Body of pancreas (tissue), 4 donors: ENCODE data around the gene PEX14. TPM values are rescaled to one million over a fixed set of nuclear protein-coding genes. Genes with fewer than 3 reads are reported as not detected.

Experiments used
- ATAC-seq: fragments of 150-250 bp; one replicate; pipeline ENCODE4 v1.9.1; 2016
- DNase-seq, 4 donors: peaks; one replicate each; pipeline ENCODE4 v3.0.0-alpha.2; 2019
- H3K27ac ChIP-seq, 4 donors: fragments of 200-600 bp; sonication (generic); 1 replicate in 3 of 4; 2 replicates in 1 of 4; pipeline versions ENCODE4 v1.5.1 to v1.6.1; 2016 to 2019; ENCODE audit warnings: mild to moderate bottlenecking in 1 of 4, mixed read lengths in 1 of 4, moderate library complexity in 1 of 4
- H3K27me3 ChIP-seq, 2 donors: fragments of 200-600 bp; sonication (generic); one replicate each; pipeline ENCODE4 v1.6.0; 2016; ENCODE audit warnings: mild to moderate bottlenecking in 1 of 2
- H3K36me3 ChIP-seq, 2 donors: fragments of 200-600 bp; sonication (generic); replicated peaks in 1 of 2; 2 replicates each; pipeline ENCODE4 v1.5.1; 2016; ENCODE audit warnings: low read depth in 2 of 2; ENCODE audit not compliant: insufficient read depth in 1 of 2
- H3K4me1 ChIP-seq: fragments of 200-600 bp; sonication (generic); one replicate; pipeline ENCODE4 v1.6.0; 2016
- H3K4me3 ChIP-seq, 2 donors: fragments of 200-600 bp; sonication (generic); 1 replicate in 1 of 2; 2 replicates in 1 of 2; pipeline ENCODE4 v1.5.1; 2016 to 2019
- H3K9me3 ChIP-seq, 3 donors: fragments of 200-600 bp; sonication (generic); 1 replicate in 2 of 3; 2 replicates in 1 of 3; pipeline ENCODE4 v1.5.1; 2016
- POLR2A ChIP-seq, 3 donors: fragments of 450-650 bp; IDR thresholded peaks; one replicate each; pipeline ENCODE4 v1.6.1; 2016; ENCODE audit warnings: antibody characterized with exemption in 3 of 3, mild to moderate bottlenecking in 2 of 3
- WGBS, 2 donors: methylation state at CpG; one replicate each; pipeline ENCODE4 v1.1.5; 2017; 5-methylcytosine and 5-hydroxymethylcytosine counted together
- intact Hi-C: fragments of 100-400 bp; cut with DNase I; formaldehyde crosslinking; loops from one replicate; pipeline ENCODE4 v1.15.1; 2023
- total RNA-seq, 2 donors: library from RNA; depleted of rRNA; stranded (reverse); fragments of >200 nt; gene quantifications; one replicate each; pipeline ENCODE4 v1.1.0, GENCODE V29; 2016
- TF ChIP-seq, protein P1 (sequence below), 7 experiments: fragments of 450-650 bp in 4 of 7; fragments of 200-600 bp in 3 of 7; sonication (generic) in 3 of 7; IDR thresholded peaks; one replicate each; pipeline ENCODE4 v1.5.1; 2016 to 2019; ENCODE audit warnings: antibody characterized with exemption in 7 of 7

PEX14 gene
- total RNA-seq, 2 donors from 2014 or later, result 8.6 to 8.8 TPM

DNA sequence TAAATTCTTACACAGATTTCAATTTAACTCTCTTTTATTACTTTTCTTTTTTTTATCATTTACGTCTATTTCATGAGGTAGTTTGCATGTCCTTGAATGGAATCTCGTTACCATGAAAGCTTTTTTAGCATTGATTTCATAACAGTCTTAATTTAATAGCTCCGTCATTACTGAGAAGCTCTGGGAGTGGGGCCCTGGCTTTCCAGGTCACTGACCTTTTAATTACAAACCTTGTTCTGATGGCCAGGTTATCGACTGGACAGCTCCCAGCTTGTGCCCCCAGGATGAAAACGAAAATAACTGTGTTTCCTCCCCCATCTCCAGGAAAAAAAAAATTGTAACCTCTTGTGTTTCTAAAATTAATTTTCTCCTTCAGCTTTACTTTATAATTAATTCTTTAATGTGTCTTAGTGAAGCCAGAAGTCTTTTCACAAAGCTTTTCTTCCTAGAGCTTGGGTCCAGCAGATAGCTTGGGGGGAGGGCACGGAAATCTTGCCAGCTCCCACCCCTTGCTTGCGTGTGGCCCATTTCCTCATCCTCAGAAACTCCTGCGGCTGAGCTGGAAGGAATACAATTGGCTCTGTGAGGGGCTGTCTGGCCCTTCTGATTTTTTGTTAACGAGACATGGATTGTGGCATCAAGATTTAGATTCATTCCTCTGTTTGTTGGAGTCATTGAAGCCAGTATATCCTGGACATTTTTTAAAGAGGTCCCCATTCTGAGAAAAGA is 65.7 kb downstream of the PEX14 start:
- intact Hi-C loops, result no loop called here
- 76 to 83% methylated on average over 9 of the region's 9 CpGs for WGBS, 2 donors
- H3K4me1 ChIP-seq, result no peaks in the 10 kb centered on the region
- TF ChIP-seq, protein P1, sequence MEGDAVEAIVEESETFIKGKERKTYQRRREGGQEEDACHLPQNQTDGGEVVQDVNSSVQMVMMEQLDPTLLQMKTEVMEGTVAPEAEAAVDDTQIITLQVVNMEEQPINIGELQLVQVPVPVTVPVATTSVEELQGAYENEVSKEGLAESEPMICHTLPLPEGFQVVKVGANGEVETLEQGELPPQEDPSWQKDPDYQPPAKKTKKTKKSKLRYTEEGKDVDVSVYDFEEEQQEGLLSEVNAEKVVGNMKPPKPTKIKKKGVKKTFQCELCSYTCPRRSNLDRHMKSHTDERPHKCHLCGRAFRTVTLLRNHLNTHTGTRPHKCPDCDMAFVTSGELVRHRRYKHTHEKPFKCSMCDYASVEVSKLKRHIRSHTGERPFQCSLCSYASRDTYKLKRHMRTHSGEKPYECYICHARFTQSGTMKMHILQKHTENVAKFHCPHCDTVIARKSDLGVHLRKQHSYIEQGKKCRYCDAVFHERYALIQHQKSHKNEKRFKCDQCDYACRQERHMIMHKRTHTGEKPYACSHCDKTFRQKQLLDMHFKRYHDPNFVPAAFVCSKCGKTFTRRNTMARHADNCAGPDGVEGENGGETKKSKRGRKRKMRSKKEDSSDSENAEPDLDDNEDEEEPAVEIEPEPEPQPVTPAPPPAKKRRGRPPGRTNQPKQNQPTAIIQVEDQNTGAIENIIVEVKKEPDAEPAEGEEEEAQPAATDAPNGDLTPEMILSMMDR (IDR thresholded peaks at IDR 0.05), result no peak
- no peak for TF ChIP-seq POLR2A (IDR thresholded peaks at IDR 0.05)
- H3K27me3 ChIP-seq, result no peaks in the 10 kb centered on the region
- no peak for ATAC-seq
- H3K27ac ChIP-seq, result no peak overlapping the region
- H3K4me3 ChIP-seq, result no peak overlapping the region
- H3K9me3 ChIP-seq, result no peaks in the 10 kb centered on the region
- peaks cover 0 to 2% of the 10 kb centered on the region in 2 donors for H3K36me3 ChIP-seq
- DNase-seq, result no peak

DNA sequence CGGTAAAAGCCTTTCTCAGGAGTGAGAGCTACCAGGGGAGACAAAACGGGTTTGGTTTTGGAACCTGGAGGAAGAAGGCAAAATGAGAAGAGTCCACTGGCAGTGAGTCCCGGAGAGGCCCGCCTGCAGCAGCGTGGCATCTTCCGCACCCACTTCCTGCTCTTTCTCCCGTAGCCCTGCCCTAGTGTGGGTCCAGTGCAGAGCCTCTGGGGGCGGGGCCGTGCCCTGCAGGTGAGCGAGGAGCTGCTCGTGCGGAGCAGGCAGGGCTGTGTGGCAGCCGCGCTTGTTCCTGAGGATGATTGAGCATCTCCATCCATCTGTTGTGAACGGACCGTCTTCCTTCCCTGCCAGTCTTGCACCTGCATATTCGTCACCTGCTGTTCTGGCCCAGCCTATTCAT is 66.5 kb downstream of the PEX14 start:
- Histone ChIP-seq H3K9me3 (no peaks in the 10 kb centered on the region), H3K4me1 (no peaks in the 10 kb centered on the region), H3K27ac (no peak overlapping the region), H3K36me3 (no peaks in the 10 kb centered on the region), H3K27me3 (no peaks in the 10 kb centered on the region), H3K4me3 (no peak overlapping the region)
- 82 to 92% methylated on average over 17 of the region's 17 CpGs for WGBS, 2 donors
- ATAC-seq (no peak), DNase-seq (no peak)
- intact Hi-C loops, result no loop called here
- TF ChIP-seq POLR2A (IDR thresholded peaks at IDR 0.05), result no peak
- TF ChIP-seq, protein P1 (IDR thresholded peaks at IDR 0.05), result no peak

GRCh38 chr1:10544239-10544638 is 69.5 kb downstream of the PEX14 start:
- Histone ChIP-seq H3K4me3 (no peak overlapping the region), H3K27ac (no peak overlapping the region), H3K4me1 (no peaks in the 10 kb centered on the region), H3K27me3 (no peaks in the 10 kb centered on the region), H3K36me3 (no peaks in the 10 kb centered on the region), H3K9me3 (no peaks in the 10 kb centered on the region)
- ATAC-seq, result no peak
- DNase-seq, result no peak
- WGBS, 2 donors, result 48 to 71% methylated on average over 2 of the region's 2 CpGs
- TF ChIP-seq POLR2A (IDR thresholded peaks at IDR 0.05), result no peak
- TF ChIP-seq, protein P1 (IDR thresholded peaks at IDR 0.05), result no peak
- intact Hi-C loops, result no loop called here

DNA sequence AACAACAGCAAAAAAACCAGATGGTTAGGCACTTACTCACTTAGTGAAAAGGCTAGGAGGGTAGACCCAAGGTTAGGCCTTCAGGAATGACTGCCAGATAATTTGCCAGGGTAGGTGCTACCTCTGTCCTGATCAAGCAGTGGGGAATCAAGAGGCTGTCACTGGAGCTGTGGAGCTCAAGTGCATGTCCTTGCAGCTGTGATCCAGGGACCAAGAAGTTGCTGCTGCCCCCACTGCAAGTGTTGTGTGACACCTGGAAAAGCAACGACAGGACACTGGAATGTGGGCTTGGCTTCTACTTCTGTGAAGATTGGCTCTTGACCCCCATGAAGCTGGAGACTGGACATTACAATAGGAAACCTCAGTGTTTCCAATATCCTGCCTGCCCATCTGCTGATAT is 72.1 kb downstream of the PEX14 start:
- no peaks in the 10 kb centered on the region for H3K36me3 ChIP-seq
- ATAC-seq (no peak), DNase-seq (no peak)
- no peaks in the 10 kb centered on the region for H3K4me1 ChIP-seq
- no peak overlapping the region for H3K27ac ChIP-seq
- intact Hi-C loops, result no loop called here
- TF ChIP-seq, protein P1 (IDR thresholded peaks at IDR 0.05), result no peak
- TF ChIP-seq POLR2A (IDR thresholded peaks at IDR 0.05), result no peak
- H3K9me3 ChIP-seq, result no peaks in the 10 kb centered on the region
- no peak overlapping the region for H3K4me3 ChIP-seq
- H3K27me3 ChIP-seq, result no peaks in the 10 kb centered on the region
- 35 to 43% methylated on average over 1 of the region's 1 CpG for WGBS, 2 donors
